IMR-90 (cell line): ENCODE data around the gene NHLRC3. TPM values are rescaled to one million over a fixed set of nuclear protein-coding genes. Genes with fewer than 3 reads are reported as not detected.

ENCODE experiments used
- ATAC-seq: fragments of 200-7000 bp; cut with Tn5 transposase; 2 replicates; pipeline ENCODE4 v1.9.1; 2020; ENCODE audit warnings: low read depth, mild to moderate bottlenecking, moderate library complexity
- BruUV-seq: library from RNA; stranded (reverse); fragments of 400-500 nt; replicated peaks from 2 replicates; lab custom pipeline; 2021; lab: Mats Ljungman, UMichigan
- CTCF ChIA-PET: fragments of 300-600 bp; formaldehyde crosslinking; extraction: SDS; loops from one replicate; lab custom pipeline; 2021; ENCODE audit warnings: antibody characterized with exemption; lab: Yijun Ruan, JAX
- POLR2A ChIA-PET: fragments of 300-600 bp; sonication (Branson Sonifier 250); formaldehyde crosslinking; loops from one replicate; lab custom pipeline; 2022; ENCODE audit warnings: antibody characterized with exemption; ENCODE audit not compliant: unreplicated experiment; lab: Charles Lee
- DNase-seq: peaks from one replicate; pipeline ENCODE4 v3.0.0; 2013
- H2AFZ ChIP-seq: replicated peaks from 2 replicates; pipeline ENCODE3; 2013; ENCODE audit warnings: low read length, mild to moderate bottlenecking; ENCODE audit not compliant: poor library complexity
- H2AK5ac ChIP-seq: 2 replicates; pipeline ENCODE4 v1.6.1; 2013; ENCODE audit warnings: low read depth, low read length, inconsistent platforms
- H2AK9ac ChIP-seq: replicated peaks from 2 replicates; pipeline ENCODE3; 2013; ENCODE audit warnings: mild to moderate bottlenecking, low read depth, low read length, moderate library complexity; ENCODE audit not compliant: poor library complexity
- H2BK120ac ChIP-seq: 2 replicates; pipeline ENCODE4 v1.6.1; 2013; ENCODE audit warnings: low read depth, low read length, inconsistent platforms
- H2BK15ac ChIP-seq: 3 replicates; pipeline ENCODE4 v1.6.1; 2013; ENCODE audit warnings: low read depth, low read length, inconsistent platforms
- H2BK20ac ChIP-seq: 2 replicates; pipeline ENCODE4 v1.6.1; 2013; ENCODE audit warnings: low read depth, mild to moderate bottlenecking, inconsistent platforms, low read length, moderate library complexity
- H2BK5ac ChIP-seq: 2 replicates; pipeline ENCODE4 v1.6.1; 2013; ENCODE audit warnings: mild to moderate bottlenecking, low read depth, low read length, inconsistent platforms; ENCODE audit not compliant: poor library complexity, severe bottlenecking
- H3K14ac ChIP-seq: replicated peaks from 2 replicates; pipeline ENCODE4 v1.6.1; 2013; ENCODE audit warnings: low read depth, low read length, inconsistent platforms
- H3K18ac ChIP-seq: 2 replicates; pipeline ENCODE4 v1.6.1; 2013; ENCODE audit warnings: low read depth, low read length, control low read depth
- H3K23ac ChIP-seq: 2 replicates; pipeline ENCODE4 v1.6.1; 2013; ENCODE audit warnings: low read depth, low read length, inconsistent platforms
- H3K27ac ChIP-seq: 2 replicates; pipeline ENCODE4 v1.5.1; 2013; ENCODE audit warnings: mild to moderate bottlenecking, control low read depth, low read length; ENCODE audit not compliant: insufficient read depth
- H3K27me3 ChIP-seq: 2 replicates; pipeline ENCODE4 v1.6.1; 2013; ENCODE audit warnings: low read length; ENCODE audit not compliant: control insufficient read depth, insufficient read depth
- H3K36me3 ChIP-seq: 2 replicates; pipeline ENCODE4 v1.6.1; 2013; ENCODE audit warnings: low read length, mixed read lengths; ENCODE audit not compliant: control insufficient read depth, insufficient read depth
- H3K4ac ChIP-seq: 2 replicates; pipeline ENCODE4 v1.6.1; 2013; ENCODE audit warnings: low read depth, low read length, inconsistent platforms
- H3K4me1 ChIP-seq: 2 replicates; pipeline ENCODE4 v1.6.1; 2013; ENCODE audit warnings: low read length, mixed read lengths; ENCODE audit not compliant: control insufficient read depth, insufficient read depth
- H3K4me2 ChIP-seq: 2 replicates; pipeline ENCODE4 v1.6.1; 2013; ENCODE audit warnings: low read depth, mild to moderate bottlenecking, control low read depth, low read length, moderate library complexity
- H3K4me3 ChIP-seq: 2 replicates; pipeline ENCODE4 v1.5.1; 2013; ENCODE audit warnings: low read depth, mild to moderate bottlenecking, control low read depth, low read length, moderate library complexity; ENCODE audit not compliant: insufficient read depth
- H3K56ac ChIP-seq: 2 replicates; pipeline ENCODE4 v1.6.1; 2013; ENCODE audit warnings: low read length, inconsistent platforms; ENCODE audit not compliant: insufficient read depth; ENCODE audit errors: extremely low read depth
- H3K79me1 ChIP-seq, 2 experiments: 2 replicates each; pipeline ENCODE4 v1.6.1; 2013; ENCODE audit warnings: low read length in 2 of 2, inconsistent platforms in 1 of 2, low read depth in 1 of 2
- H3K9ac ChIP-seq: 2 replicates; pipeline ENCODE4 v1.6.1; 2013; ENCODE audit warnings: low read depth, low read length, control low read depth
- H3K9me1 ChIP-seq: 2 replicates; pipeline ENCODE4 v1.6.1; 2013; ENCODE audit warnings: low read length, inconsistent platforms; ENCODE audit not compliant: insufficient read depth
- H3K9me3 ChIP-seq: 2 replicates; pipeline ENCODE4 v1.6.1; 2013; ENCODE audit warnings: low read length; ENCODE audit not compliant: control insufficient read depth, insufficient read depth
- H4K20me1 ChIP-seq: 2 replicates; pipeline ENCODE4 v1.6.1; 2013; ENCODE audit warnings: low read length, inconsistent platforms; ENCODE audit not compliant: insufficient read depth
- H4K5ac ChIP-seq: 2 replicates; pipeline ENCODE4 v1.6.1; 2013; ENCODE audit warnings: mild to moderate bottlenecking, low read depth, low read length, control low read depth
- H4K8ac ChIP-seq, 2 experiments: 2 replicates each; pipeline ENCODE4 v1.6.1; 2013; ENCODE audit warnings: low read depth in 2 of 2, low read length in 2 of 2, control low read depth in 1 of 2, inconsistent platforms in 1 of 2
- H4K91ac ChIP-seq: 2 replicates; pipeline ENCODE4 v1.6.1; 2013; ENCODE audit warnings: low read depth, low read length, inconsistent platforms; ENCODE audit not compliant: insufficient read depth
- CEBPB ChIP-seq: IDR thresholded peaks from 2 replicates; pipeline ENCODE4 v1.6.1; 2012; ENCODE audit warnings: low read depth, low read length, improper control_type of control experiment
- CTCF ChIP-seq: conservative IDR thresholded peaks from 2 replicates; pipeline ENCODE4 v1.5.1; 2012; ENCODE audit warnings: mild to moderate bottlenecking, low read depth, low read length, improper control_type of control experiment
- ELK1 ChIP-seq: fragments of 150-350 bp; IDR thresholded peaks from 2 replicates; pipeline ENCODE4 v1.6.1; 2016; ENCODE audit warnings: low read depth, mild to moderate bottlenecking, low read length, moderate library complexity, borderline replicate concordance
- FOS ChIP-seq: fragments of 150-350 bp; IDR thresholded peaks from 2 replicates; pipeline ENCODE4 v1.6.1; 2016; ENCODE audit warnings: low read depth, low read length
- MXI1 ChIP-seq: IDR thresholded peaks from 2 replicates; pipeline ENCODE4 v1.6.1; 2012; ENCODE audit warnings: low read depth, mild to moderate bottlenecking, low read length, moderate library complexity, borderline replicate concordance
- RFX5 ChIP-seq: IDR thresholded peaks from 2 replicates; pipeline ENCODE4 v1.8.0; 2012; ENCODE audit warnings: low read depth, mild to moderate bottlenecking, low read length, moderate library complexity
- USF2 ChIP-seq: fragments of 150-350 bp; IDR thresholded peaks from 2 replicates; pipeline ENCODE4 v1.6.1; 2017; ENCODE audit warnings: mild to moderate bottlenecking, antibody characterized with exemption, low read length, low read depth
- WGBS, 2 experiments: methylation state at CpG; one replicate each; pipeline versions ENCODE4 v1.1.5 to v1.1.7; 2013; ENCODE audit warnings: missing lambda C conversion rate in 2 of 2; ENCODE audit not compliant: insufficient read length in 1 of 2; ENCODE audit errors: extremely low coverage in 2 of 2; 5-methylcytosine and 5-hydroxymethylcytosine counted together
- dilution Hi-C: fragments of 300-500 bp; cut with HindIII; formaldehyde crosslinking; loops from one replicate; pipeline ENCODE4 v1.14.3; 2018; ENCODE audit warnings: low sequenced_read_pairs; ENCODE audit not compliant: unreplicated experiment
- in situ Hi-C: fragments of 300-500 bp; cut with MboI; formaldehyde crosslinking; loops from 3 replicates; pipeline ENCODE4 v1.14.3; 2019; ENCODE audit warnings: low sequenced_read_pairs, inconsistent platforms, mixed read lengths
- intact Hi-C: fragments of 100-400 bp; cut with micrococcal nuclease; formaldehyde crosslinking; loops from 2 replicates; pipeline ENCODE4 v1.10.0; 2022
- polyA plus RNA-seq, 3 experiments: library from polyadenylated mRNA; depleted of rRNA; stranded (reverse); fragments of >200 nt; gene quantifications; 2 replicates each; pipeline ENCODE4 v1.2.3, GENCODE V29; 2012; ENCODE audit warnings: low replicate concordance in 1 of 3
- total RNA-seq: library from RNA; depleted of rRNA; stranded (reverse); fragments of >200 nt; gene quantifications from 2 replicates; pipeline ENCODE4 v1.2.3, GENCODE V29; 2012

NHLRC3 gene
- total and polyA plus RNA-seq, 2 of the 4 experiments (the other 2 are of a cell fraction) = 3.0 to 4.2 TPM

GRCh38 chr13:39012608-39013007 lies 25.6 kb upstream of the NHLRC3 start:
- Histone ChIP-seq H3K79me1 (no peaks in the 10 kb centered on the region), H3K27ac (no peak overlapping the region), H3K9ac (no peak overlapping the region), H3K4ac (no peak overlapping the region), H2AFZ (no peak overlapping the region), H3K9me3 (no peaks in the 10 kb centered on the region), H4K91ac (no peak overlapping the region), H4K5ac (no peak overlapping the region), H3K9me1 (no peaks in the 10 kb centered on the region; the same call in 1 of the 2 replicates), H3K4me2 (no peak overlapping the region), H2BK20ac (no peak overlapping the region), H2BK15ac (no peak overlapping the region), H2AK5ac (no peak overlapping the region), H3K18ac (no peak overlapping the region), H2BK120ac (no peak overlapping the region), H3K27me3 (no peaks in the 10 kb centered on the region), H3K14ac (no peak overlapping the region), H3K23ac (no peak overlapping the region), H3K4me3 (no peak overlapping the region), H3K36me3 (peaks cover 38% of the 10 kb centered on the region), H4K20me1 (no peaks in the 10 kb centered on the region), H2AK9ac (no peak overlapping the region), H4K8ac (no peak overlapping the region), H3K56ac (no peak overlapping the region), H2BK5ac (no peak overlapping the region), H3K4me1 (no peaks in the 10 kb centered on the region)
- TF ChIP-seq MXI1 (no peak), CTCF (0 out of 2 replicates have a peak, but pooled peaks have one; percentile 5), CEBPB (no peak), RFX5 (no peak), USF2 (no peak), FOS (no peak), ELK1 (no peak)
- CTCF ChIA-PET = interaction anchor here (0.7 kb wide), 1 partner anchor 14 kb away, joined by 3 read pairs; no protein-coding TSS in a partner anchor
- BruUV-seq = no TSS peak
- ATAC-seq (no peak), DNase-seq (no peak)
- POLR2A ChIA-PET = no interaction called here
- intact Hi-C loops (no loop called here), in situ Hi-C loops (no loop called here), dilution Hi-C loops (no loop called here)
- 60% methylated on average over 4 of the region's 7 CpGs; no CpG with 5 or more reads in 1 of the 2 experiments for WGBS, 2 experiments
